ENCODE measurements around the gene KSR1. TPM values are rescaled to one million over a fixed set of nuclear protein-coding genes. Genes with fewer than 3 reads are reported as not detected.

The KSR1 gene
- total and polyA plus RNA-seq, 10 of the 15 experiments (the other 5 are each of a cell fraction or from before 2014, with no cell fraction given) = 0.97 to 66.6 (median 22.9) TPM

GRCh38 chr17:27568811-27569210, 112.6 kb downstream of the KSR1 start:
- H3K4me2 ChIP-seq (ENCODE audit: control insufficient read depth, insufficient read depth) = no peak overlapping the region
- WGBS (ENCODE audit: insufficient coverage, insufficient replicate concordance, low lambda C conversion rate, missing lambda C conversion rate) = 58% methylated on average over 5 of the region's 5 CpGs
- ChIA-PET SMC1A (ENCODE audit: uncharacterized antibody, unreplicated experiment) (interaction anchor here (1.0 to 2.3 kb wide), 8 partner anchors 10 to 111 kb away, joined by 3 to 12 read pairs (median 4); no protein-coding TSS in a partner anchor), RAD21 (ENCODE audit: unreplicated experiment) (interaction anchor here (0.9 to 3.6 kb wide), 5 partner anchors 17 to 109 kb away, joined by 4 to 25 read pairs (median 6); no protein-coding TSS in a partner anchor), CTCF (interaction anchor here (0.6 to 4.6 kb wide), 13 partner anchors 9 to 113 kb away, joined by 3 to 53 read pairs (median 4); partner anchors contain the start of gene KSR1), POLR2A (no interaction called here)
- DNase-seq (ENCODE audit: low read depth, low spot score) (no peak), FAIRE-seq (no peak), ATAC-seq (no peak)
- BruUV-seq (replicated peaks) = no TSS peak
- no peaks in the 10 kb centered on the region; the same call in 1 of the 2 replicates for H3K4me1 ChIP-seq (ENCODE audit: control insufficient read depth, insufficient read depth, low read length)
- H3K79me2 ChIP-seq (ENCODE audit: control insufficient read depth, insufficient read depth, low read length) = no peaks in the 10 kb centered on the region; the same call in 1 of the 2 replicates
- no peak overlapping the region for H3K9ac ChIP-seq (ENCODE audit: control insufficient read depth, insufficient read depth, low read length)
- H3K27ac ChIP-seq (ENCODE audit: control insufficient read depth, insufficient read depth) = no peak overlapping the region
- no peaks in the 10 kb centered on the region for H3K27me3 ChIP-seq (replicated peaks in 1 of 2; ENCODE audit: control insufficient read depth in 2 of 2, insufficient read depth in 2 of 2, low read length in 1 of 2)
- peaks cover 0 to 13% of the 10 kb centered on the region in 2 experiments; a peak in 3 of 4 replicates for H3K36me3 ChIP-seq (ENCODE audit: control insufficient read depth in 2 of 2, insufficient read depth in 2 of 2, low read length in 1 of 2)
- TF ChIP-seq NR2F1 (conservative IDR thresholded peaks at IDR 0.05) (no peak), HDAC6 (IDR thresholded peaks at IDR 0.05; ENCODE audit: unreplicated experiment) (no peak), NR2C1 (IDR thresholded peaks at IDR 0.05) (no peak), MAX (IDR thresholded peaks at IDR 0.05; ENCODE audit: low read depth, low read length) (no peak), HSF1 (IDR thresholded peaks at IDR 0.05; ENCODE audit: low read depth, low read length) (no peak), RCOR1 (conservative IDR thresholded peaks at IDR 0.05; ENCODE audit: low read depth, low read length) (no peak)
- TF ChIP-seq, protein P1, sequence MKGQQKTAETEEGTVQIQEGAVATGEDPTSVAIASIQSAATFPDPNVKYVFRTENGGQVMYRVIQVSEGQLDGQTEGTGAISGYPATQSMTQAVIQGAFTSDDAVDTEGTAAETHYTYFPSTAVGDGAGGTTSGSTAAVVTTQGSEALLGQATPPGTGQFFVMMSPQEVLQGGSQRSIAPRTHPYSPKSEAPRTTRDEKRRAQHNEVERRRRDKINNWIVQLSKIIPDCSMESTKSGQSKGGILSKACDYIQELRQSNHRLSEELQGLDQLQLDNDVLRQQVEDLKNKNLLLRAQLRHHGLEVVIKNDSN (IDR thresholded peaks at IDR 0.05; ENCODE audit: borderline replicate concordance, extremely low read length, insufficient read depth, low read depth, low read length) = no peak
- intact Hi-C loops (cut with micrococcal nuclease; ENCODE audit: unreplicated experiment) (no loop called here), in situ Hi-C loops (cut with MboI) (no loop called here)
- no peak overlapping the region for H2AFZ ChIP-seq (ENCODE audit: control insufficient read depth, low read depth, low read length)
- H4K20me1 ChIP-seq (ENCODE audit: control insufficient read depth, insufficient read depth) = no peaks in the 10 kb centered on the region; the same call in 1 of the 2 replicates
- H3K4me3 ChIP-seq = no peak overlapping the region
- no peaks in the 10 kb centered on the region for H3K9me3 ChIP-seq (replicated peaks; ENCODE audit: control insufficient read depth, insufficient read depth, low read length)

All from GM12878 (cell line).